PC-9 (cell line): ENCODE data around the gene PCDHB5. TPM values are rescaled to one million over a fixed set of nuclear protein-coding genes. Genes with fewer than 3 reads are reported as not detected.
"Not testable (repeated sequence)": the region's sequence is repeated elsewhere in the genome, so short reads cannot be mapped to it uniquely, and the experiment has no call there.

Source experiments
- BruUV-seq: library from RNA; stranded (reverse); fragments of 400-500 nt; replicated peaks from 2 replicates; lab custom pipeline; 2021; lab: Mats Ljungman, UMichigan
- CTCF ChIA-PET: fragments of 300-600 bp; sonication (Branson Sonifier 250); formaldehyde crosslinking; loops from one replicate; lab custom pipeline; 2022; ENCODE audit warnings: antibody characterized with exemption; lab: Charles Lee
- POLR2A ChIA-PET: fragments of 300-600 bp; sonication (Branson Sonifier 250); formaldehyde crosslinking; loops from one replicate; lab custom pipeline; 2022; ENCODE audit warnings: antibody characterized with exemption; ENCODE audit not compliant: unreplicated experiment; lab: Charles Lee
- DNase-seq, 2 experiments: peaks; one replicate each; pipeline versions ENCODE4 v3.0.0 to v3.0.0-alpha.2; 2015 to 2022; ENCODE audit warnings: mixed read lengths in 1 of 2
- H2AFZ ChIP-seq: fragments of 200-600 bp; sonication (generic); 2 replicates; pipeline ENCODE4 v1.8.1; 2017; ENCODE audit warnings: antibody characterized with exemption
- H3F3A ChIP-seq: fragments of 200-600 bp; sonication (generic); 2 replicates; pipeline ENCODE4 v1.8.1; 2017; ENCODE audit warnings: antibody characterized with exemption, mild to moderate bottlenecking, low read depth; ENCODE audit not compliant: insufficient read depth
- H3K27ac ChIP-seq: fragments of 200-600 bp; sonication (generic); 2 replicates; pipeline ENCODE4 v1.6.1; 2016; ENCODE audit warnings: mixed run types
- H3K27me3 ChIP-seq: fragments of 200-600 bp; sonication (generic); 2 replicates; pipeline ENCODE4 v1.6.1; 2016; ENCODE audit warnings: low read depth, mixed run types; ENCODE audit not compliant: insufficient read depth
- H3K36me3 ChIP-seq: fragments of 200-600 bp; sonication (generic); 2 replicates; pipeline ENCODE4 v1.6.1; 2016; ENCODE audit warnings: low read depth, mixed run types
- H3K4me1 ChIP-seq: fragments of 200-600 bp; sonication (generic); replicated peaks from 2 replicates; pipeline ENCODE4 v1.6.1; 2016; ENCODE audit warnings: mixed run types; ENCODE audit not compliant: insufficient read depth
- H3K4me2 ChIP-seq: fragments of 200-600 bp; sonication (generic); 2 replicates; pipeline ENCODE4 v1.6.1; 2017; ENCODE audit warnings: mixed run types
- H3K4me3 ChIP-seq: fragments of 200-600 bp; sonication (generic); 2 replicates; pipeline ENCODE4 v1.6.1; 2016; ENCODE audit warnings: mixed run types
- H3K79me2 ChIP-seq: fragments of 200-600 bp; sonication (generic); 2 replicates; pipeline ENCODE4 v1.6.1; 2017; ENCODE audit warnings: low read depth, mixed run types
- H3K9me2 ChIP-seq: fragments of 200-600 bp; sonication (generic); 2 replicates; pipeline ENCODE4 v1.8.1; 2017; ENCODE audit warnings: mild to moderate bottlenecking; ENCODE audit not compliant: insufficient read depth
- H3K9me3 ChIP-seq: fragments of 200-600 bp; sonication (generic); 2 replicates; pipeline ENCODE4 v1.8.1; 2016; ENCODE audit warnings: low read depth; ENCODE audit not compliant: insufficient read depth
- H4K20me1 ChIP-seq: fragments of 200-600 bp; sonication (generic); 2 replicates; pipeline ENCODE4 v1.8.1; 2017; ENCODE audit not compliant: insufficient read depth
- EZH2 ChIP-seq: fragments of 200-600 bp; sonication (generic); IDR thresholded peaks from 2 replicates; pipeline ENCODE4 v1.8.0; 2017; ENCODE audit warnings: antibody characterized with exemption, low read depth
- intact Hi-C: fragments of 100-400 bp; cut with micrococcal nuclease; formaldehyde crosslinking; loops from one replicate; pipeline ENCODE4 v1.10.0; 2022; ENCODE audit not compliant: unreplicated experiment
- total RNA-seq: library from RNA; stranded (reverse); gene quantifications from 2 replicates; pipeline ENCODE4 v1.2.3, GENCODE V29; 2021
- TF ChIP-seq, protein P1 (sequence below): fragments of 200-600 bp; sonication (generic); conservative IDR thresholded peaks from 2 replicates; pipeline ENCODE4 v1.6.1; 2017; ENCODE audit warnings: mixed run types, antibody characterized with exemption, mild to moderate bottlenecking, moderate library complexity

Gene PCDHB5
- total RNA-seq, 1 experiment from 2014 or later, result not detected

DNA sequence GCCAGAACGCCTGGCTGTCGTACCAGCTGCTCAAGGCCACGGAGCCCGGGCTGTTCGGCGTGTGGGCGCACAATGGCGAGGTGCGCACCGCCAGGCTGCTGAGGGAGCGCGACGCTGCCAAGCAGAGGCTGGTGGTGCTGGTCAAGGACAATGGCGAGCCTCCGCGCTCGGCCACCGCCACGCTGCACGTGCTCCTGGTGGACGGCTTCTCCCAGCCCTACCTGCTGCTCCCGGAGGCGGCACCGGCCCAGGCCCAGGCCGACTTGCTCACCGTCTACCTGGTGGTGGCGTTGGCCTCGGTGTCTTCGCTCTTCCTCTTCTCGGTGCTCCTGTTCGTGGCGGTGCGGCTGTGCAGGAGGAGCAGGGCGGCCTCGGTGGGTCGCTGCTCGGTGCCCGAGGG lies 38.4 kb upstream of the PCDHB5 start:
- intact Hi-C loops, H3K27ac ChIP-seq, H3K4me3 ChIP-seq, H3K9me3 ChIP-seq, H4K20me1 ChIP-seq, POLR2A ChIA-PET, H3K79me2 ChIP-seq, H3F3A ChIP-seq, H3K4me1 ChIP-seq, H3K4me2 ChIP-seq, DNase-seq, H3K27me3 ChIP-seq, H2AFZ ChIP-seq, H3K9me2 ChIP-seq, H3K36me3 ChIP-seq, CTCF ChIA-PET, BruUV-seq: not testable (repeated sequence)

DNA sequence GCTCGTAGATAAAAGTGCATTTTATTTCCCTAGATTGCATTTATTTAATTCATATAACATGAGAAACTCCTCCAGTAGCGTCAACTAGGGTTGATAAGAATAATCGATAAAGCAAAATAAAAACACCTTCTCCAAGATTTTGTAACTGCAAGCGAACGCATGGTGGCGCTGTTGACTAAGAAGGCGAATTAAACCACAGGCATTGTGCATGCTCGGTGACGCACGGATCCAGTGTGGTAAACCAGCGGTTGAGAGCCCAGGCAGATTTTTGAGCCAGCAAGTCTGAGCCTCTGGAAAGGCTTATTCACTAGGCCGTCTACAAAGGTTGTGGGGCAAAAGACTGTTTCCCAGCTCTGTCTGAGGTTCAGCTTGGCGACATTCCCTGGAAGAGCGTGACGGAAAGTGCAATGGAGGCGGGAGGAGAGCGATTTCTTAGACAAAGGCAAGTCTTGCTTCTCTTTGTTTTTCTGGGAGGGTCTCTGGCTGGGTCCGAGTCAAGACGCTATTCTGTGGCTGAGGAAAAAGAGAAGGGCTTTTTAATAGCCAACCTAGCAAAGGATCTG lies 34.7 kb upstream of the PCDHB5 start, which contains the start of gene PCDHB3:
PCDHB3 (plus strand) TSS at position 231 of the 563 bp plus-strand sequence; CDS start at position 408, 177 bp downstream.
- BruUV-seq, result no TSS peak
- Histone ChIP-seq H3F3A (no peaks in the 10 kb centered on the region), H3K9me3 (peaks cover under 1% of the 10 kb centered on the region; the same call in 1 of the 2 replicates), H3K27me3 (no peaks in the 10 kb centered on the region), H3K4me3 (no peak within 1 kb of the TSS), H3K36me3 (no peaks in the 10 kb centered on the region), H3K79me2 (no peaks in the 10 kb centered on the region), H4K20me1 (no peaks in the 10 kb centered on the region), H2AFZ (no peak within 1 kb of the TSS), H3K9me2 (no peaks in the 10 kb centered on the region), H3K4me1 (no peaks in the 10 kb centered on the region), H3K27ac (no peak within 1 kb of the TSS), H3K4me2 (no peak within 1 kb of the TSS)
- ChIA-PET CTCF (interaction anchor here (0.6 kb wide), 1 partner anchor 375 kb away, joined by 3 read pairs; no protein-coding TSS in a partner anchor), POLR2A (no interaction called here)
- DNase-seq, result no peak
- no peak for TF ChIP-seq EZH2
- TF ChIP-seq, protein P1, sequence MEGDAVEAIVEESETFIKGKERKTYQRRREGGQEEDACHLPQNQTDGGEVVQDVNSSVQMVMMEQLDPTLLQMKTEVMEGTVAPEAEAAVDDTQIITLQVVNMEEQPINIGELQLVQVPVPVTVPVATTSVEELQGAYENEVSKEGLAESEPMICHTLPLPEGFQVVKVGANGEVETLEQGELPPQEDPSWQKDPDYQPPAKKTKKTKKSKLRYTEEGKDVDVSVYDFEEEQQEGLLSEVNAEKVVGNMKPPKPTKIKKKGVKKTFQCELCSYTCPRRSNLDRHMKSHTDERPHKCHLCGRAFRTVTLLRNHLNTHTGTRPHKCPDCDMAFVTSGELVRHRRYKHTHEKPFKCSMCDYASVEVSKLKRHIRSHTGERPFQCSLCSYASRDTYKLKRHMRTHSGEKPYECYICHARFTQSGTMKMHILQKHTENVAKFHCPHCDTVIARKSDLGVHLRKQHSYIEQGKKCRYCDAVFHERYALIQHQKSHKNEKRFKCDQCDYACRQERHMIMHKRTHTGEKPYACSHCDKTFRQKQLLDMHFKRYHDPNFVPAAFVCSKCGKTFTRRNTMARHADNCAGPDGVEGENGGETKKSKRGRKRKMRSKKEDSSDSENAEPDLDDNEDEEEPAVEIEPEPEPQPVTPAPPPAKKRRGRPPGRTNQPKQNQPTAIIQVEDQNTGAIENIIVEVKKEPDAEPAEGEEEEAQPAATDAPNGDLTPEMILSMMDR, result no peak
- intact Hi-C loops, result no loop called here

DNA sequence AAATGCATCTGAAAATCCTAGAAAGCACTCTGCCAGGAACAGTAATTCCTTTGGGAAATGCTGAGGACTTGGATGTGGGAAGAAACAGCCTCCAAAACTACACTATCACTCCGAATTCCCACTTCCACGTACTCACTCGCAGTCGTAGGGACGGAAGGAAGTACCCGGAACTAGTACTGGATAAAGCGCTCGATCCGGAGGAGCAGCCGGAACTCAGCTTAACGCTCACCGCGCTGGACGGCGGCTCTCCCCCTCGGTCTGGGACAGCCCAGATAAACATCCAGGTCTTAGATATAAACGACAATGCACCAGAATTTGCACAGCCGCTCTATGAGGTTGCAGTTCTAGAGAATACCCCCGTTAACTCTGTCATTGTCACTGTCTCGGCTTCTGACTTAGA lies 33.9 kb upstream of the PCDHB5 start:
- H3F3A ChIP-seq, result no peaks in the 10 kb centered on the region
- no peak overlapping the region for H2AFZ ChIP-seq
- H3K4me2 ChIP-seq, result no peak overlapping the region
- no peak overlapping the region for H3K27ac ChIP-seq
- H3K9me3 ChIP-seq, result peaks cover 3% of the 10 kb centered on the region; the same call in 1 of the 2 replicates
- no peak for TF ChIP-seq EZH2
- TF ChIP-seq, protein P1, result no peak
- POLR2A ChIA-PET, result no interaction called here
- DNase-seq, result no peak
- no peaks in the 10 kb centered on the region for H3K36me3 ChIP-seq
- no peaks in the 10 kb centered on the region for H3K9me2 ChIP-seq
- H3K27me3 ChIP-seq, result no peaks in the 10 kb centered on the region
- CTCF ChIA-PET, result interaction anchor here (0.6 kb wide), 1 partner anchor 374 kb away, joined by 3 read pairs; no protein-coding TSS in a partner anchor
- H4K20me1 ChIP-seq, result no peaks in the 10 kb centered on the region
- no peaks in the 10 kb centered on the region for H3K79me2 ChIP-seq
- no peak overlapping the region for H3K4me3 ChIP-seq
- intact Hi-C loops, result no loop called here
- H3K4me1 ChIP-seq, result no peaks in the 10 kb centered on the region
- BruUV-seq, result no TSS peak

DNA sequence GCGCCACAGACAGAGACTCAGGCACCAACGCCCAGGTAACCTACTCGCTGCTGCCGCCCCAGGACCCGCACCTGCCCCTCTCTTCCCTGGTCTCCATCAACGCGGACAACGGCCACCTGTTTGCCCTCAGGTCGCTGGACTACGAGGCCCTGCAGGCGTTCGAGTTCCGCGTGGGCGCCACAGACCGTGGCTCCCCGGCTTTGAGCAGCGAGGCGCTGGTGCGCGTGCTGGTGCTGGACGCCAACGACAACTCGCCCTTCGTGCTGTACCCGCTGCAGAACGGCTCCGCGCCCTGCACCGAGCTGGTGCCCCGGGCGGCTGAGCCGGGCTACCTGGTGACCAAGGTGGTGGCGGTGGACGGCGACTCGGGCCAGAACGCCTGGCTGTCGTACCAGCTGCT lies 32.9 kb upstream of the PCDHB5 start:
- intact Hi-C loops, CTCF ChIA-PET, BruUV-seq, H3K27me3 ChIP-seq, H3K36me3 ChIP-seq, H3K79me2 ChIP-seq, DNase-seq, H3K27ac ChIP-seq, POLR2A ChIA-PET, H3K4me2 ChIP-seq, H3K9me3 ChIP-seq, H3F3A ChIP-seq, H2AFZ ChIP-seq, H3K4me1 ChIP-seq, H4K20me1 ChIP-seq, H3K9me2 ChIP-seq, H3K4me3 ChIP-seq: not testable (repeated sequence)

DNA sequence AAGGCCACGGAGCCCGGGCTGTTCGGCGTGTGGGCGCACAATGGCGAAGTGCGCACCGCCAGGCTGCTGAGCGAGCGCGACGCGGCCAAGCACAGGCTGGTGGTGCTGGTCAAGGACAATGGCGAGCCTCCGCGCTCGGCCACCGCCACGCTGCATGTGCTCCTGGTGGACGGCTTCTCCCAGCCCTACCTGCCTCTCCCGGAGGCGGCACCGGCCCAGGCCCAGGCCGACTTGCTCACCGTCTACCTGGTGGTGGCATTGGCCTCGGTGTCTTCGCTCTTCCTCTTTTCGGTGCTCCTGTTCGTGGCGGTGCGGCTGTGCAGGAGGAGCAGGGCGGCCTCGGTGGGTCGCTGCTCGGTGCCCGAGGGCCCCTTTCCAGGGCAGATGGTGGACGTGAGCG lies 32.5 kb upstream of the PCDHB5 start:
- BruUV-seq, intact Hi-C loops: not testable (repeated sequence)

More for the DNA sequence above, 32.5 kb upstream of the PCDHB5 start:
- DNase-seq, CTCF ChIA-PET, H3K4me1 ChIP-seq, H3K9me2 ChIP-seq, H4K20me1 ChIP-seq, H3K27me3 ChIP-seq, H2AFZ ChIP-seq, H3K27ac ChIP-seq, H3K9me3 ChIP-seq, H3K36me3 ChIP-seq, H3F3A ChIP-seq, H3K4me2 ChIP-seq, POLR2A ChIA-PET, H3K79me2 ChIP-seq, H3K4me3 ChIP-seq: not testable (repeated sequence)
